ENCODE results near the gene CYSLTR1.
"Not testable (repeated sequence)": the region's sequence is repeated elsewhere in the genome, so short reads cannot be mapped to it uniquely, and the experiment has no call there.

The CYSLTR1 gene, protein sequence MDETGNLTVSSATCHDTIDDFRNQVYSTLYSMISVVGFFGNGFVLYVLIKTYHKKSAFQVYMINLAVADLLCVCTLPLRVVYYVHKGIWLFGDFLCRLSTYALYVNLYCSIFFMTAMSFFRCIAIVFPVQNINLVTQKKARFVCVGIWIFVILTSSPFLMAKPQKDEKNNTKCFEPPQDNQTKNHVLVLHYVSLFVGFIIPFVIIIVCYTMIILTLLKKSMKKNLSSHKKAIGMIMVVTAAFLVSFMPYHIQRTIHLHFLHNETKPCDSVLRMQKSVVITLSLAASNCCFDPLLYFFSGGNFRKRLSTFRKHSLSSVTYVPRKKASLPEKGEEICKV

DNA sequence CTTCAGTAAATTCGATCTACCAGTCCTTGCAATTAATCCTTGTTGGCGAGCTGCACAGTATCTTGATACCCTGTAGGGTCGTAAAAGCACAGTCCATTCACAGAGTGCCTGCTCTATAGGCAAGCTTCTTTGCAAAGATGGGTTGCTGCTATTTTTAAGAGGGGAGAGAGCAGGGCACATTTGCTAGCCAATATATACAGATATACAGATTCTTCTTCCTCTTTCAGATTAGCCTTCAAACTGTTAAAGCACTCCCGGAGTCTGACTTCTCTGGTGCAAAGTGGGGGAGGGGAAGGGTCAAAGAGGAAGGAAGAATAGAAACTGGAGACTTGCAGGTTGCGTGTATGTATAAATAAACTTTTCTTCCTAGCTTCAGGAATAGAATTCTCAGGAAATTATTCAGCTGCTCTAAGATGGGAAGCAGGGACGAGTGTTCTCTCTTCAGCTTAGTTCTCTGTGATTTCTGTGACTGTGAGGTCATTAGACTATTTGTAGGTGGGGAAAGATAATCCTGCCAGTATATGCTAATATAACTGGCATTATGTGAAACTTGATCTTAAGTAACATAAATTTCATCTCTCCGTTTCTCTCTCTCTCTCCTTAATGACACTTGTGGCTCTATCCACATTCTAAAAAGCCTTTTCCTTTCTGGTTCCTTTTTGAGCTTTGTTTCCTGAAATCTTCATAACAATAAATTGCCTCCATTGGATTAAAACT lies at the start of gene CYSLTR1:
Gene CYSLTR1, minus strand, starts transcription at position 242 of the 717 bp plus-strand sequence. CDS start 53,865 bp downstream, outside the sequence.
- no peak for DNase-seq (ENCODE audit: low read depth)

DNA sequence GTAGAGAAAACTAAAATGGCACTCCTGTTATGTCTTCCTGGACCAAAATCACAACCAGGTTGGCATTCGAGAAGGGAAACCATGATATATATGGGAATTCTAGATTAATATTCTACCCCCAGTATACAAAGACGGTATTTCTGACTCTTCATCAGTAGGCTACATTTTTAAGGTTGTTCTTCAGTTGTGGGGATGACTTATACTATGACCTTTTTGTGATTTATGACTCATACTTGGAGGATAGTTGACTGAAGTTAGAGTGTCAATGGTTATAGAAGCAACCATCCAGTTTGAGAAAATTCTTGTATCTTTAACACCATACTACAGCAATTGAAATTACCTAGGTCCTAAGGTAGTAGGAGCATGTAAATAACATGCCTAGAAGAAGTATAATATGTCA lies 49.8 kb upstream of the CYSLTR1 start:
- DNase-seq (ENCODE audit: low read depth): no peak

DNA sequence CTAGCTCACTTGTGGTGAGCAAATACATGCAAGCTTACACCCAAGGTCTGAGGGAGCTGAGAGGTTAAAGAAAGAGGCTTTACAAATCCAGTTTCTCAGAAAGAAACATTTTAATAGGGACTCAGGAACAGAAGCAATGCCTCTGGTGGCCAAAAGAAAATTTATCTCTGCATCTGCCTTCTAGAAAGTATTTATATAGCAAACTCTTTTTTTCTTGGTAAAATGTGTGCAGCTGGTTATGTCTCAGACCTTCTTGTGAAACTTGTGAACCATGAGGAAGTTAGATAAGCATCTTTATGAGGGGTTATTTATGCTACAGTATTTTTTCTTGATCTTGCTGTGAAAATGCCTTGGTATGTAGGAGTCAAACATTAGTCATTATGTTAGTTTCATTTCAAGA lies 48.5 kb upstream of the CYSLTR1 start:
- DNase-seq (ENCODE audit: low read depth): no peak

DNA sequence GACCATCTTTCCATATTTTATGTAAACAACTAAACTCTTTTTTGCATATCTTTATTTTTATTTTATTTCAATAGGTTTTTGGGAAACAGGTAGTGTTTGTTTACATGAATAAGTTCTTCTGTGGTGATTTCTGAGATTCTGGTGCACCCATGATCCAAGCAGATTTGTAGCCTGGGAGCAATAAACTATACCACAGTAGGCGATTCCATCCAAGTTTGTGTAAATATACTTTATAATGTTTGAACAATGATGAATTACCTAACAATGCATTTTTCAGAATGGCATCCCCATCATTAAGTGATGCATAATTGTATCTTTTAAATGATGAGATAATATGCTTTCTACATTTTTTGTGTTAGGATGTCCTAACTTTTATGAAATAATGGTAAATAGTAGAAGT lies 39.2 kb upstream of the CYSLTR1 start:
- no peak for DNase-seq (ENCODE audit: low read depth)

DNA sequence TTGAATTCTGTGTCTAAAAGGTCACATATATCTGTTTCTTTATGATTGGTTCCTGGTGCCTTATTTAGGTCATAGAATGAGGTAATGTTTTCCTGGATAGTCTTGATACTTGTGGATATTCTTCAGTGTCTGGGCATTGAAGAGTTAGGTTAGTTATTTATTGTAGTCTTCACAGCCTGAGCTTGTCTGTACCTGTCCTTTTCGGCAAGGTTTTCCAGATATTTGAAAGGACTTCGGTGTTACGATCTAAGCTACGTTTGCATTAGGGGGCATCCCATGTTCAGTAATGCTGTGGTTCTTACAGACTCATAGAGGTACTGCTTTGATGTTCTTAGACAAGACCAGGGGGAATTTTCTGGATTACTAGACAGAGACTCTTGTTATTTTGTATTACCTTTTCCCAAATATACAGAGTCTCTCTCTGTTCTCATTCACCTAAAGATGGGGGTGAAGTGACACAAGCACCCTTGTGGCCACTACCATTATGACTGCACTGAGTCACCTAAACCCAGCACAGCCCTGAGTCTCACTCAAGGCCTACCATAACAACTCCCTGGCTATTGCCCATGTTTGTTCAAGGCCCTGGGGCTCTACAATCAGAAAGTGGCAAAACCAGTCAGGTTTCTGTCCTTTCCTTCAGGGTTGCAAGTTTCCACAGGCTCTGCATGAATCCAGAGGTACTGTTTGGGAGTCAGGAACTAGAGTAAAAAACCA lies 30.1 kb upstream of the CYSLTR1 start:
- DNase-seq (ENCODE audit: low read depth): no peak

DNA sequence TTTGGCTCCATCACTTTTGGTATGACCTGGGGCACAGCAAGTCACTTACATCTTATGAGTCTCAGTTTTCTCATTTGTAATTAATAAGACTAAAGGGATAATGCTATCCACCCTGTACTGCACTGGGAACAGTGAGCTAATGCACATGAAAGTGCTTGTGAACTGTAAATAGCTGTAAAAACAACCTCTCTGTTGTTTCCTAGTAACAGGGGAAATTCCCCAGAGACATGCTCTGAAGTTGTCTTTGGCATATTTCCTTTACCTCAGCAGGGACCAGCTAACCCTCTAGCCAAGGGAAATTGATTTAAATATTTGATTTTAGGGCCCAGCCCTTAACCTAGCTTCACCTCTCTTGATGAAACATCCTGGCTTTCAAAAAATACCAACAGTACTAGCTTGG lies 6.1 kb upstream of the CYSLTR1 start:
- no peak for DNase-seq (ENCODE audit: low read depth)

DNA sequence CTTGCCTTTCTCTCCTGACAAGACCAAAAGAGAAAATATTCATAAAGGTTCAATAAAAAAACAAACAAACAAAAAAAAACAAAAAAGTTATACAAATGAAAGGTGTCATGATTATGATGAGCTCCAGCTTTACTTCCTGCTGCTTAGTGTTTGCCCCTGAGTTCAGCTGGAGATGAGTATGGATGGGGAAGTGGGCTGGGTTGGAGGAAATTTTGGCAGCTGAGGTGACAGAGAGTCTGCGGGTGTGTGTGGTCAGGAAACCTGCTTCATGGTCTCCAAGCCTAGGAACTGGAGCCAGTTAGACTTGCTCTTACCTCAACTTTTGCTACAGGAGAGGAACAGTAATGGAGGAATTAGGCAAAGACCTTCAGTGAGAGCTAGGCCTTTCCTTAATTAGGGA lies 4.3 kb upstream of the CYSLTR1 start:
- no peak for DNase-seq (ENCODE audit: low read depth)

DNA sequence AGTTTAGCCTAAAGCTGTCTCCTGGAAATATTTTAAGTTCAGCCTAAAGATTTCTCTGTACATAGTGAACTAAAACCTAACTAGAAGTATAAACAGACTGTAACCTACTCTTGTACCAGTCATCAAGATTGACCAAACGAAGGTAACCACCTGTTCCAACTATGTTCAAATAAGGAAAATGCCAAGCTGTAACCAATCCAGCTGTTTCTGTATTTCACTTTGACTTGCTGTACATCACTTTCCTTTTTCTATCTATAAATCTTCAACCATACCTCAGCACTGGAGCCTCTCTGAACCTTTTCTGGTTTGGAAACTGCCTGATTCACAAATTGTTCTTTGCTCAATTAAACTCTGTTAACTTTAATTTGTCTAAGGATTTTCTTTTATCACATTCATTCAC lies 3.1 kb upstream of the CYSLTR1 start:
- DNase-seq (ENCODE audit: low read depth): no peak

DNA sequence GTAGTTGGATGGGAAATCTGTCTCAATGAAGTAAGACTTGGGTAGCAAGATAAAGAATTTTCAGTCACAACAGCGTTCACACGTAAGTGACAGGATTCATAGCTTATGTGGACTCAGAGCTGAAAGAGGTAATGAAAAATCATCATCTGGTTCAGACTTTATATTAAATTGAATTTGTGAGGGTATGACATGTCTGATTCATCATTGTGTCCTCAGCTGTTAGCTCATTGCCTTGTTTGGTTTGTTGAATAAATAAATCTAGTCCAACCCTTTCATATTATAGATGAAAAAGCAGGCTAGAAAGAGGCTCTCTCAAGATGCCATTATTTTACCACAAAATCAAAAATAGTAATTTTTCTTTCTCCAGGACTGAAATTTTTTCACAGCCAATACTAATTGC lies 2.7 kb upstream of the CYSLTR1 start:
- no peak for DNase-seq (ENCODE audit: low read depth)

DNA sequence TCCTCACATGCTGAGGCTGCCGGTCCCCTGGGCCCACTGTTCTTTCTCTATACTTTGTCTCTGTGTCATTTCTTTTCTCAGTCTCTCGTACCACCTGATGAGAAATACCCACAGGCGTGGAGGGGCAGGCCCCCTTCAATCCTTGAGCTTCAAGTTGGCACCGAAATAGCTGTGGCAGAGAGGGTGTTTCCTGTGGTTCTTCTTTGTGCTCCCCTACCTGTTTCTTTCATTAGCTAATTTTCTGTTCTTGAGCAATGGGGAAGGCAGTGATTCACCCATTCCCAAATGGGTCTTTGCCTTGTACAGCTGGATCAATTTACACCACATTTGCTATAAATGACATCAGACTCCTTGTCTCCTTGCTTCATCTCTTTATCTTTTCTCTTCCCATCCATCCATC lies 2.1 kb upstream of the CYSLTR1 start:
- no peak for DNase-seq (ENCODE audit: low read depth)

DNA sequence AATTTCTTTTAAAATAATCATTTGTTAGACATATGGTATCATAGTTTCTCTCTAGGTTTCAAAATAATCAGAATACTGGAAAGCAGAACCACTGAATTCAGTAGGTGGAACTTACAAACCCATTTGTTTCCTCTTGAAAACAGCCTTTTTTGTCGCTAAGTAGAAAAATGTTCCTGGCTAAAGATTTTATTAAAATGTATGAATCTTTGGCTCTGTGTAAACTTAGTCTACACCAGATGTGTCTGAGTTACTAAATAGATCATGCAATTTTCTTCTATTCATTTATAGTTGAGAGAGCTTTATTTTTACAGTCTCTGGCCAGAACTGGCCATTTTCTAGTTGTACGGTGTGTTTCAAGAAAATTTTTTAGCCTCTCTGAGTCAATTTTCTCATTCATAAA lies 1.0 kb downstream of the CYSLTR1 start:
- DNase-seq (ENCODE audit: low read depth): no peak

DNA sequence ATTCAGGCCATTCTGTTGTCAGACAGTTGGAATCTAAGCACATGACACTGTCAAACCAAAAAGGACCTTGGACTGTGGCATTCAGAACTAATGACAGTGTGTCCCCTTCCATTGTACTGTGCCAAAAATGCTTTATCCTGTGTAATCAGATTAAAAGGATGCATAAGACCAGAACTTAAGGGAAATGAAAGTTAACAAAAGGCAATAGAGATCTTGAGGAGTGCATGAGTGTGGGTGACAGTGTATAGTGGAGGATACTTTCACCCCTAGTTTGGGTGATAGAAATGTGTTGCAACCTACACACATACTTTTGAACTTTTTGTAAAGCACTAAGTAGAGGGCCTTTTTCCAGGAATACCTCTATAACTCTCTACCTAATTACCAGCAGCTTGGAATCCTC lies 4.5 kb downstream of the CYSLTR1 start:
- no peak for DNase-seq (ENCODE audit: low read depth)

DNA sequence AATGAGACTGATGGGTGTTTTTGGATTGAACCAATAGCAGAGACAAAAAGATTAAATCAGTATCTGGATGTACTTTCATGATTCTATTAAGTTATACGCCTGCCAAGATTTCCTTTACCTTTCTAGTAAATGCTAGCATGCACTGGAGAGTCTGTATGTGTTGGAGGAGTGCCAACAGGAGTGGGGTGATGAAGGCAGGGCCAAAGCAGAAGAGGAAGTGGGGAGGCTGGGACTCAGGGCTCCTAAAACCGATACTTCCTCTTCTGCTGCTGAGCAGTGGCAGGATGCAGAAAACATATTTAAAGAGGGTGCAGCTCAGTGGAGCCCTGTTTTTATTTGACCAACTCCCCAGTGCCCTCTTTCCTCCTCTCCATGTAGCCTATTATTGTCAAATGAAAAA lies 5.6 kb downstream of the CYSLTR1 start:
- no peak for DNase-seq (ENCODE audit: low read depth)

DNA sequence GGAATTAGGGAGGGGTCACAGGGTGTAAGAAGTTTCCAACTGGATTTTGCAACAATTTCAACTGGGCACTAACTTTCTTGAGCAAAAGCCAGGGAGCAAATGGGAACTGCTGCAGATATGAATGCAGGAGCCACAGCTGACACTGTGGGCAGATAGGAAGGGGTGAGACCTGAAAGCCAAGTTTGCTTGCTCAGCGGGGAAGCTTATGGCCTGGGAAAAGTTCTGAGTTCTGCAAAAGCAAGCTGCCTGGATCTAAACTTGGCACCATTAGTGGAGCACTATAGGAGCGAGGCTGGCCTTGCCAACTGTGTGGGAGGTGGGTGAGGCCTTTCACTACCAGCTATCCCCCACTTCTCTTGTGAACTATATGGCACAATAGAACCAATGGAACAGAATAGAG lies 11.1 kb downstream of the CYSLTR1 start:
- no peak for DNase-seq (ENCODE audit: low read depth)

DNA sequence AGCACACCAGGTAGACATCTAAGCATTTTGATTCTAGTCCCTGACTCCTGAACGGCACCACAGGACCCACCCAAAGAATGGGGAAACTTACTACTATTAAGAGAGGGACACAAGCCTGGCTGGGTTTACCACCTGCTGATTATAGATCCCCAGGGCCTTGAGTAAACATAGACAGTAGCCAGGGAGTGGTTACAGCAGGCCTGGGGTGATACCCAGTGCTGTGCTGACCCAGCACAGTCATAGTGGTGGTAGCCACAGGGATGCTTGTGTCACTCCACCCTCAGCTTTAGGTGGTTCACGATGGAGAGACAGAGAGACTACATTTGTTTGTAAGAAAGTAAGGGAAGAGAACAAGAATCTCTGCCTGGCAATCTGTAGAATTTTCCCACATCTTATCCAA lies 11.7 kb downstream of the CYSLTR1 start:
- DNase-seq (ENCODE audit: low read depth): no peak

DNA sequence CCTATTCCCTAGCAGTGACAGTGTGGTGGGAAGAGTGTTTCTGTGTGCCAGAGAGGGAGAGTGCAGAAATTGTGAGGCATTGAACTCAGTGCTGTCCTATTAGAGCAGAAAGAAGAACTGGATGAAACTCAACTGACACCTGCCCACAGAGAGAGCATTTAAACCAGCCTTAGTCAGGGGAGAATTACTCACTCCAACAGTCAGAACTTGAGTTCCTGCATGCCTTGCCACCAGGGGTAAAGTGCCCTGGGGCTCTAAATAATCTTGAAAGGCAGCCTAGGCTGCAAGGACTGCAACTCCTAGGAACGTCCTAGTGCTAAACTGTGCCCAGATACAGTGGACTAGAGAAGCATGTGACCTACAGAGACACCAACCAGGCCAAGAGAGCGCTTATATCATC lies 12.8 kb downstream of the CYSLTR1 start:
- DNase-seq (ENCODE audit: low read depth): no peak

DNA sequence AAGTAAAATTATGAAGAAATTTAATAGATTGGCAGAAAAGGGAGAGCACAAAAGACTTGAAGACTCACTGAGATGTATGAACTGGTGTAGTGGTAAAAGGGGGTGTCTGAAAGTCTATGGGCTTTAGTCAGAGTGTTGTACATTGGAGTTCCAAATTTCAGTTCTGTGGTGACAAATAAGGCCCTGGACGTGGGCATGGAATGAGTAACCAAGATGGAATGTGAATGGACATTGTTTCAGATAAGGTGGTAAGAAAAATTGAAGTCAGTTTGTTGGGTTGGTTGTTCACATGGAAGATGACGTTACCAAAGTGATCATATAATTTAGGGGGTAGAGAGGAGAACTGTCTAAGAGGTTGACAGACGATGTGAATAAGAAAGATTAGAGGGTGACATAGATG lies 13.9 kb downstream of the CYSLTR1 start:
- DNase-seq (ENCODE audit: low read depth): no peak

DNA sequence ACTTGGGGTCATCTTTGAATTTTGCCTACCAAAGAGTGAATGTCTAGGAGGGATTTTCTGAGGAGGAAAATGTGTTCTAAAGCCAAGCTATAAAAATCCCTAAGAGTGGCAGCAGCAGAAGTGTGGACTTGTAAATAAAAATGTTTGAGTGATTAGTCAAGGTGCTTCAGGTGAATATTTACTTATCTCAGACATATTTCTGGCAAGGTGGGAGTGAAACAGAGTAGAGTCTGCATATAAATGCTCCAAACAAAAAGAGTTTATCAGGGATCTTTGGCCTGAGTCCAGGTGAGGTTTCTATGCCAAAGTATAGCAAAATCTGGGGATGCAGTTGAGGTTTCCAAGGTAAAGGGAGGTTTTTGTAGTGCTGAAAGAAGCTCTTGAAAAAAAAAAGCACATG lies 19.7 kb downstream of the CYSLTR1 start:
- no peak for DNase-seq (ENCODE audit: low read depth)

DNA sequence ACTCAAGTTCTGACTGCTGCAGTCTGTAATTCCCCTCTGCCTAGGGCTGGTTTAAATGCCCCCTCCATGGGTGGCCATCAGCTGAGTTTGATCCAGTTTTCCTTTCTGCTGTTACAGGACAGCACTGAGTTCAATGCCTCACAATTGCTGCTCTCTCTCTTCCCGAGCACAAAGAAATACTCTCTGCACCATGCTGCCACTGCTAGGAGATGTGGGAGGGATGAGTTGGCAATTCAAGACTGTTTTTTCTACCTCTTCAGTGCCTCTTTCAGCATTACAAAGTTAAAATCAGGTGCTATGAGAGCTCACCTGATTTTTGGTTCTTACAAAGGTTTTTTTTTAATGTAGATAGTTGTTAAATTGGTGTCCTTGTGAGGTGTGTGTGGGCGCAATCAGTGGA lies 24.3 kb downstream of the CYSLTR1 start:
- no peak for DNase-seq (ENCODE audit: low read depth)

DNA sequence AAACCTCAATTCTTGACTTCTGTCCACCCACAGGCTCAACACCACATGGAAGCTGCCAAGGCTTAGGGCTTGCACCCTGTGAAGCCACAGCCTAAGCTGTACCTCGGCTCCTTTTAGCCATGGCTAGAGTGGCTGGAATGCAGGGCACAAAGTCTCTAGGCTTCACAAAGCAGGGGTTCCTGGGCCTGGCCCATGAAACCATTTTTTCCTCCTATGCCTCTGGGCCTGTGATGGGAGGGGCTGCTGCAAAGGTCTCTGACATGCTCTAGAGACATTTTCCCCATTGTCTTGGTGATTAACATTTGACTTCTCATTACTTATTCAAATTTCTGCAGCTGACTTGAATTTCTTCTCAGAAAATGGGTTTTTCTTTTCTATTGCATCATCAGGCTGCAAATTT lies 26.5 kb downstream of the CYSLTR1 start:
- not testable (repeated sequence) for DNase-seq (ENCODE audit: low read depth)

DNA sequence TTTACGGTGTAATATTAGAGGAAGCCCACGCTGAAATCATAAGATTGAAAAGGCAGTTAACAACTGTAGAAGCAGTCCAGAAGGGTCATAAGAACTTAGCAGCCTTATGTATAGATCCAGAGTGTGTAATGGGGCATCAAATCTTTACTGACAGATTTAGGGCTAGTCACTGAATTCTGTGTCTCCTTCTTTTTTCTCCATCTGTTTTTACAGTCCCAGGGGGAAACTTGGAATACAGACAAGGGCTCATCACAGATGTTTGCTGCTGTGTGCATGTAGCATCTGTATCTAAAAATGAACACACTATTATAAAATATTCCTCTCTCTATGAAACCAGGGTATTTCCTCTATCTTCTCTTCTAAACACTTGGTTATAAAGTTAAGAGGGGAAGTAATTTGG lies 43.9 kb downstream of the CYSLTR1 start:
- DNase-seq (ENCODE audit: low read depth): no peak

DNA sequence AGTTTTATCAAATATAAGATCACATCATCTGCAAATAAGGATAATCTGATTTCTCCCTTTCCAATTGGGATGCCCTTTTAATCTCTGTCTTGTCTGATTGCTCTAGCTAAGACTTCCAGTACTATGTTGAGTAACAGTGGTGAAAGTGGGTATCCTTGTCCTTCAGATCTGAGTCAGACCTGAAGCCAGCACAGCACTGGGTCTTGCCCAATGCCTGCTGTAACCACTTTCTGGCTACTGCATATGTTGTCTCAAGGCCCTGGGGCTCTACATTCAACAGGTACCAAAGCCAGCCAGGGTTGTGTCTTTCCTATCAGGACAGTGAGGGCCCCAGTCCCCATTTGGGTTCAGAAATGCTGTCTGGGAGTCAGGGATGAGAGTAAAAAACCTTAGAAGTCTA lies 90.3 kb downstream of the CYSLTR1 start:
- no peak for DNase-seq (ENCODE audit: low read depth)

DNA sequence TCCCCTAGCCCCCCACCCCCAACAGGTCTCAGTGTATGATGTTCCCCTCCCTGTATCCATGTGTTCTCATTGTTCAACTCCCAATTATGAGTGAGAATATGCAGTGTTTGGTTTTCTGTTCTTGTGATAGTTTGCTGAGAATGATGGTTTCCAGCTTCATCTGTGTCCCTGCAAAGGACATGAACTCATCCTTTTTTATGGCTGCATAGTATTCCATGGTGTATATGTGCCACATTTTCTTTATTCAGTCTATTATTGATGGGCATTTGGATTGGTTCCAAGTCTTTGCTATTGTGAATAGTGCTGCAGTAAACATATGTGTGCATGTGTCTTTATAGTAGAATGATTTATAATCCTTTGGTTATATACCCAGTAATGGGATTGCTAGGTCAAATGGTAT lies 101.4 kb downstream of the CYSLTR1 start:
- DNase-seq (ENCODE audit: low read depth): not testable (repeated sequence)

All from activated T-cell treated with anti-CD3 and anti-CD28 coated beads for 48 hours (primary cell).